Gastrocnemius medialis (tissue), 4 donors: Measurements from ENCODE around the gene PTDSS2.
"Not testable (repeated sequence)": the region's sequence is repeated elsewhere in the genome, so short reads cannot be mapped to it uniquely, and the experiment has no call there.

ENCODE experiments used
- CTCF ChIP-seq, 5 experiments: fragments of 450-650 bp in 3 of 5; fragments of 200-600 bp in 2 of 5; sonication (generic) in 2 of 5; IDR thresholded peaks in 4 of 5; conservative IDR thresholded peaks in 1 of 5; 1 replicate in 4 of 5; 2 replicates in 1 of 5; pipeline ENCODE4 v1.5.1; 2016 to 2019; ENCODE audit warnings: antibody characterized with exemption in 5 of 5, mild to moderate bottlenecking in 3 of 5, moderate library complexity in 3 of 5
- POLR2A ChIP-seq, 2 donors: fragments of 450-650 bp; IDR thresholded peaks; one replicate each; pipeline ENCODE4 v1.6.1; 2017; ENCODE audit warnings: antibody characterized with exemption in 2 of 2, mild to moderate bottlenecking in 2 of 2, moderate library complexity in 2 of 2

- not testable (repeated sequence) for TF ChIP-seq CTCF (IDR thresholded peaks at IDR 0.05 in 4 of 5, conservative IDR thresholded peaks at IDR 0.05 in 1 of 5); POLR2A (IDR thresholded peaks at IDR 0.05)
Observed at GRCh38 chr11:434999-435740, 14.9 kb upstream of the PTDSS2 start.
